Endothelial cell (in vitro differentiated cells): ENCODE measurements around the gene IL6R. TPM values are rescaled to one million over a fixed set of nuclear protein-coding genes. Genes with fewer than 3 reads are reported as not detected.

ENCODE experiments used
- DNase-seq: peaks from one replicate; pipeline ENCODE4 v3.0.0; 2021; ENCODE audit warnings: low spot score
- H3K27ac Mint-ChIP-seq: one replicate; pipeline ENCODE4 v1.8.0; 2021; ENCODE audit warnings: mixed read lengths, inconsistent platforms; ENCODE audit not compliant: unreplicated experiment
- H3K27me3 Mint-ChIP-seq: one replicate; pipeline ENCODE4 v1.8.0; 2021; ENCODE audit warnings: mild to moderate bottlenecking, moderate library complexity, mixed read lengths, inconsistent platforms; ENCODE audit not compliant: unreplicated experiment
- H3K36me3 Mint-ChIP-seq: one replicate; pipeline ENCODE4 v1.8.0; 2021; ENCODE audit warnings: mild to moderate bottlenecking, low read depth, mixed read lengths, inconsistent platforms; ENCODE audit not compliant: unreplicated experiment
- H3K4me1 Mint-ChIP-seq: one replicate; pipeline ENCODE4 v1.8.0; 2021; ENCODE audit warnings: mild to moderate bottlenecking, mixed read lengths, inconsistent platforms; ENCODE audit not compliant: unreplicated experiment
- H3K4me3 Mint-ChIP-seq: one replicate; pipeline ENCODE4 v1.8.0; 2021; ENCODE audit warnings: mild to moderate bottlenecking, mixed read lengths, inconsistent platforms; ENCODE audit not compliant: unreplicated experiment
- H3K9me3 Mint-ChIP-seq: one replicate; pipeline ENCODE4 v1.8.0; 2021; ENCODE audit warnings: mixed read lengths, inconsistent platforms; ENCODE audit not compliant: unreplicated experiment
- CTCF ChIP-seq: fragments of 200-600 bp; sonication (generic); IDR thresholded peaks from one replicate; pipeline ENCODE4 v1.5.0; 2021; ENCODE audit warnings: antibody characterized with exemption; ENCODE audit not compliant: unreplicated experiment
- total RNA-seq: library from RNA; stranded (reverse); fragmentation: NEBNext Ultra II Directional; extraction: Animal tissue kit (Norgen Biotek cat#: 25700); gene quantifications from one replicate; pipeline ENCODE4 v1.2.1, GENCODE V29; 2021; ENCODE audit not compliant: unreplicated experiment

The IL6R gene
- total RNA-seq, 1 donor from 2014 or later, result 1.0 TPM

GRCh38 chr1:154445040-154445472, 39.9 kb downstream of the IL6R start:
- no peaks in the 10 kb centered on the region for H3K36me3 Mint-ChIP-seq

GRCh38 chr1:154446292-154446691, 41.1 kb downstream of the IL6R start:
- H3K36me3 Mint-ChIP-seq, result no peaks in the 10 kb centered on the region
- no peak for TF ChIP-seq CTCF
- DNase-seq, result no peak
- H3K4me1 Mint-ChIP-seq, result peaks cover 5% of the 10 kb centered on the region
- H3K27me3 Mint-ChIP-seq, result peaks cover 2% of the 10 kb centered on the region
- H3K9me3 Mint-ChIP-seq, result no peaks in the 10 kb centered on the region
- no peak overlapping the region for H3K27ac Mint-ChIP-seq
- H3K4me3 Mint-ChIP-seq, result no peak overlapping the region

More at GRCh38 chr1:154445040-154445472, 39.9 kb downstream of the IL6R start:
- H3K4me3 Mint-ChIP-seq, result no peak overlapping the region
- H3K27me3 Mint-ChIP-seq, result peaks cover 4% of the 10 kb centered on the region
- no peak for DNase-seq
- H3K27ac Mint-ChIP-seq, result no peak overlapping the region
- TF ChIP-seq CTCF, result no peak
- H3K9me3 Mint-ChIP-seq, result no peaks in the 10 kb centered on the region
- peaks cover 5% of the 10 kb centered on the region for H3K4me1 Mint-ChIP-seq

GRCh38 chr1:154446789-154447188, 41.6 kb downstream of the IL6R start:
- Mint-ChIP-seq H3K4me1 (peaks cover 4% of the 10 kb centered on the region), H3K27me3 (no peaks in the 10 kb centered on the region), H3K9me3 (no peaks in the 10 kb centered on the region), H3K27ac (no peak overlapping the region), H3K4me3 (no peak overlapping the region), H3K36me3 (peaks cover under 1% of the 10 kb centered on the region)
- TF ChIP-seq CTCF, result no peak
- DNase-seq, result no peak

- H3K4me1 Mint-ChIP-seq, result peaks cover 2% of the 10 kb centered on the region
Observed at GRCh38 chr1:154448331-154448811, 43.2 kb downstream of the IL6R start.

GRCh38 chr1:154453161-154453560, 48.0 kb downstream of the IL6R start:
- peaks cover 4% of the 10 kb centered on the region for H3K27me3 Mint-ChIP-seq
- TF ChIP-seq CTCF, result no peak
- H3K4me1 Mint-ChIP-seq, result peaks cover 5% of the 10 kb centered on the region
- H3K27ac Mint-ChIP-seq, result no peak overlapping the region
- H3K9me3 Mint-ChIP-seq, result no peaks in the 10 kb centered on the region
- no peak for DNase-seq
- no peak overlapping the region for H3K4me3 Mint-ChIP-seq
- H3K36me3 Mint-ChIP-seq, result peaks cover 3% of the 10 kb centered on the region

More at GRCh38 chr1:154448331-154448811, 43.2 kb downstream of the IL6R start:
- Mint-ChIP-seq H3K9me3 (no peaks in the 10 kb centered on the region), H3K4me3 (no peak overlapping the region), H3K36me3 (peaks cover 3% of the 10 kb centered on the region), H3K27me3 (no peaks in the 10 kb centered on the region), H3K27ac (no peak overlapping the region)
- no peak for TF ChIP-seq CTCF
- DNase-seq, result no peak
